ENCODE results near the gene RASGEF1C.
"Not testable (repeated sequence)": the region's sequence is repeated elsewhere in the genome, so short reads cannot be mapped to it uniquely, and the experiment has no call there.

RASGEF1C gene

DNA sequence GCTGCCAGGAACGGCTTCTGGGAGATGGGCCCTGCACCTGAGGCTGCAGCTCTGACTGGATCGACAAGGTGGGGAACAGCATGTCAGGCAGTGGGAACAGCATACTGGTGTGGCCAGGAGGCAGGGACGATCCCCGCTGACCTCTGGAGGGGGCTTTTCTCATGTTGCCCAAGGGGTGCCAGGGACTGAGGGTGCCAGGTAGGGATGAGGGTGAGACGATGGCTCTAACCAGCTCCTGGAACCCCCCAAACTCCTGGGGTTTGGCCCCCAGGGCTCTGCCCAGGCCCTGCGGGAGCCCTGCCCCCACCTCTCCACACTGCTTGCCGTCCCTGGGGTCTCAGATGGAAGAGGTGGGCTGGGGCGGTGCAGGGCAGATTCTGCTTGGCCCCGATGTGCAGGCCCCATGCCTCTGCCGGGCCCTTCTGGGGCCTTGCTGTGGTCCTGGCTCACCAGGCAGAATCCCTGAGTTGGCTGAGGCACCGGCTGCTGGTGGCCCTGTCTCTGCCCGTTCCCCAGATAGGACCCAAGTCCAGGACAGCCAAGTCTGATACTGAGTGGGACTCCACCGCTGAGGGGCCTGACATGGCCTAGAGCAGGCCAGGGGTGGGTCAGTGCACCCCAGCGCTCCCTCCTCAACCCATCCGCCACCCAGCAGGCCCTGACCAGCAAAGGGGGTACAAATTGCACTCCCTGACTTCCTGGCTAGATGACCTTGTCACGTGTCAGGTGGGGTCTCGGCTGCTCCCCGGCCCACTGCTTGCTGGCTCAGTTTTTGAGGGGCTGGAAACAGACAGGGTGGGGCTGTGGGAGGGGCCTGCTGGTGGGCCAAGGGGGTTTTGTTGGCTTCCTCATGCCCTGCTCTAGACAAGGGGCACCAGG lies 109.0 kb downstream of the RASGEF1C start:
- no peak for DNase-seq (ENCODE audit: low spot score)

- DNase-seq (ENCODE audit: low spot score): no peak
These were observed 109.8 kb downstream of the RASGEF1C start for GRCh38 chr5:180098991-180099732.

DNA sequence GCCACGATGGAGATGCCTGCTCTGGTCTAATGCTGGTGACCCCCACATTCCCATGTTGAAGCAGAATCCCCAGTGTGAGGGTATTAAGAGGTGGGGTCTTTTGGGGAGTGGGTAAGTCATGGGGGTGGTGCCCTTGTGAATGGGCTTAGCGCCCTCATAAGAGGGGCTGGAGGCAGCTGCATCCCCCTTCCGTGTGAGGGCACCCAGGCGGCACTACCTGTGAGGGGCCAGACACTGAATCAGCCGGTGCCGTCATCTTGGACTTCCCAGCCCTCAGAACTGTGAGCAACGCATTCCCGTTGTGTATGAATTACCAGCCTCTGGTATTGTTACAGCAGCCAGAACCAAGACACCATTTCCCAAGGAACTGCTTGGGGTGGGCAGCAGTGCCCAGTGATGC lies 110.5 kb downstream of the RASGEF1C start:
- no peak for DNase-seq (ENCODE audit: low spot score)

DNA sequence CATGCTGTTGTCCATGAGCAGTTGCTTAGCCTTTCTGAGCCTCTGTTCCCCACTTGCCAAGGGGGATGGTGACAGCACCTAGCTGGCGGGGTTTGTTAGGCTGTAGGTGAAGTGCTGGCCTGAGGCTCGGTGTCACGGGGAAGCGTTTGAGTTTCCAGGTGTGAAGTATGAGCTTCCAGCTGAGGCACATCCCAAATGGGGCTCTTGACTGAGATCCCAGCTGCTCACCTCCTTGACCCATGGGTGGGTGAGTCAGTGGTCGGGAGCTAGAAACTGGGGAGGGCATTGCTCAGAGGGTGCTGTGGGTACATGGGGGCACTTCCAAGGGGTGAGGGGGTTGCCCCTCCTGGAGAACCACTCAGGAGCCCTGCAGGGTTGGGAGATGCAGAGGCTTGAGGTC lies 111.1 kb downstream of the RASGEF1C start:
- no peak for DNase-seq (ENCODE audit: low spot score)

DNA sequence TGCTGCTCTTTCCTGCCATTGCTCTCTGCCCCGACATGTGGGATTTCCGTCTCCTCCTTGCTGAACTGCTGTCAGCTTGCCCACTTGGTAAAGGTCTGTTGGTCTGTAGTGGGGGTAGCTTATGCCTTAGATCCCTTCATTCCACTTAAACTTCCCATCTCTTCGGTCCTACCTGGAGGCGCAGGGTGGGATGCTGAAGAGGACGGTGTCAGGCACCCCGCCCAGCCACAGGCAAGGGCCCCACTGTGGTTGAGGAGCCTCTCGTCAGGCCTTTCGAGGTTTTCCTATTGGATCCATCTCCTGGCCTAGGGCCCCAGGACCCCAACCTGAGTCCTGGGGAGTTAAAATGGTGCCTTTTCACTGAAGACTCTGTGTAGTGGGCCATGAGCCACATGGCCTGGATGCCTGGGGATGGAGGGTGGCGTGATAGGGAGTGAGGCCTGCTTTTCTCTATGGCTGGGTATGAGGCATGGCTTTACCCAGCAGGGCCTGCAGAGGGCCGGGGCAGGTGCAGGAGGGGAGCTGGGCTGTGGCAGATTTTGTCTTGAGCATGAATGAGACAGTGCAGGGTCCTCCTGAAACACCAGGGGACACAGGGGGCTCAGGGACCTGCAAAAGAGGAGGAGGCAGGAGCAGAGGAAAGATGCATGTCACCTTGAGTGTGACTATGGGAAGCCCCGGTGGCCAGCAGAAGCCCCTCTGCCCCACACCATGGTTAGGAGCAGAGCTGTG lies 111.7 kb downstream of the RASGEF1C start:
- DNase-seq (ENCODE audit: low spot score): no peak

DNA sequence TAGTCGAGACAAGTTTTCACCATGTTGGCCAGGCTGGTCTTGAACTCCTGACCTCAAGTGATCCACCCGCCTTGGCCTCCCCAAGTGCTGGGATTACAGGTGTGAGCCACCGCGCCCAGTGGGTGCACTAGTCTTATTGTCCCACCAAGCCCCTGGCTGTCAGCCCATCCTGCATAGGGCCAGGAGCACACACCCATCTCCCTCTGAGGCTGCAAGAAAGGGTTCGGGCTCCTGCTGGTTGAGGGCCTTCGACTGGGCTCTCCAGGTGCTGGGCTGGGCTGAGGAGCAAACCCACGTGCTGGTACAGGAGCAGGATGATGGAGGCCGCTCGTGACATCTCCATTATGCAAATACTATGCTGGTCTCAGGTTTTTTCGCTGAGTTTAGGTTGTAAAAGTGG lies 112.4 kb downstream of the RASGEF1C start:
- DNase-seq (ENCODE audit: low spot score): no peak

GRCh38 chr5:180095545-180095944 lies 113.5 kb downstream of the RASGEF1C start:
- DNase-seq (ENCODE audit: low spot score): no peak

GRCh38 chr5:180093651-180094382 lies 115.2 kb downstream of the RASGEF1C start:
- no peak for DNase-seq (ENCODE audit: low spot score)

DNA sequence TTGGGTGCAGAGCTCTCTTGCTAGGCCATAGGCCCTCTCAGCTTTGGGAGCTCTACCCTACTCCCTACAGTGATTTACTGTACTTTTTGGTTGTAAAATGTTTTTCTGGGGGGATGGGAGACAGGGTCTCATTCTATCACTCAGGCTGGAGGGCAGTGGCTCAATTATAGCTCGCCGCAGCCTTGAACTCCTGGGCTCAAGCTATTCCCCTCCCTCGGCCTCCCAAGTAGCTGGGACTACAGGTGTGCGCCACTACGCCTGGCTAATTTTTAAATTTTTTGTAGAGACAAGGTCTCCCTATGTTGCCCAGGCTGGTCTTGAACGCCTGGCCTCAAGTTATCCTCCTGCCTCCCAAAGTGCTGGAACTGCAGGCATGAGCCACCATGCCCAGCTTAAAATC lies 115.8 kb downstream of the RASGEF1C start:
- no peak for DNase-seq (ENCODE audit: low spot score)

DNA sequence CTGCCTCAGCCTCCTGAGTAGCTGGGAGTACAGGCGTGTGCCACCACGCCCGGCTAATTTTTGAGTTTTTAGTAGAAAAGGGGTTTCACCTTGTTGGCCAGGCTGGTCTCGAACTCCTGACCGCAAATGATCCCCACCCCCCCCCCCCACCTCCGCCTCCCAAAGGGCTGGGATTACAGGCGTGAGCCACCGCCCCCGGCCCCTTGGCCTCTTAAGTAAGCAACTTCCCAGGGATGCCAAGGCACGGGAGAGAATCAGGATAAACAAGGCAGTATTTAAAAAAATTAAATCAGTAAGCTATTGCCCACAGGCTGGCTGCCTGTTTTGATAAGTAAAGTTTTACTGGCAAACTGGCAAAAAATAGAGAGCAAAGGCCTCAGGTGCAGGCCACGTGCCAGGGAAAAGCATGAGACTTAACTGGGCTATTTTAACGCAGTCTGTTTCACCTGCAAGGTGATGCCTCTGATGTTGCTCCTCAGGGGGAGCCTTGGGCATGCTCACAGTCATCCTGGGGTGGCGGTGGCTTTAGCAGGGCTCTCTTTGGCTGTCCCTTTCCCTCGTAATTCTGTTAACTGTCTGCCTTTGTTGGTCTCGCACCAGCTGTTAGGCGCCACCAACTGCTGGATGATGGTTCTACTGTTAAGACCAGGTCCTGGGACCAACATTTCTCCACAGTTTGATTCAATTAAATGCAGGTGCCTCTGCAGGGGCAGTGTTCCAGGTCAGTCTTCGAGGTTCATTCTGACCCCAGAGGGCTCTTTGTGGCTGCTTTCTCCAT lies 118.1 kb downstream of the RASGEF1C start:
- DNase-seq (ENCODE audit: low spot score): peak; percentile 35

- peak; percentile 81 for DNase-seq (ENCODE audit: low spot score)
These were observed 118.8 kb downstream of the RASGEF1C start for GRCh38 chr5:180090098-180090768.

DNA sequence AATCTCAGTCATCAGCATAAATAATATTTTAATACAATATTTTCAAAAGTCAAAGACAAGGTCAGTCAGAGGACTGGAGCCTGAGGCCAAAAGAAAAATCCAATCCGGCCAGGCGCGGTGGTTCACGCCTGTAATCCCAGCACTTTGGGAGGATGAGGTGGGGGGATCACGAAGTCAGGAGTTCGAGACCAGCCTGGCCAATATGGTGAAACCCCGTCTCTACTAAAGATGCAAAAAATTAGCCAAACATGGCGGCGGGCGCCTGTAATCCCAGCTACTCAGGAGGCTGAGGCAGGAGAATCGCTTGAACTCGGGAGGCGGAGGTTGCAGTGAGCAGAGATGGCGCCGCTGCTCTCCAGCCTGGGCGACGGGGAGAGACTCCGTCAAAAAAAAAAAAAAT lies 119.4 kb downstream of the RASGEF1C start:
- not testable (repeated sequence) for DNase-seq (ENCODE audit: low spot score)

- DNase-seq (ENCODE audit: low spot score): no peak
These were observed 120.5 kb downstream of the RASGEF1C start for GRCh38 chr5:180088561-180088960.

DNA sequence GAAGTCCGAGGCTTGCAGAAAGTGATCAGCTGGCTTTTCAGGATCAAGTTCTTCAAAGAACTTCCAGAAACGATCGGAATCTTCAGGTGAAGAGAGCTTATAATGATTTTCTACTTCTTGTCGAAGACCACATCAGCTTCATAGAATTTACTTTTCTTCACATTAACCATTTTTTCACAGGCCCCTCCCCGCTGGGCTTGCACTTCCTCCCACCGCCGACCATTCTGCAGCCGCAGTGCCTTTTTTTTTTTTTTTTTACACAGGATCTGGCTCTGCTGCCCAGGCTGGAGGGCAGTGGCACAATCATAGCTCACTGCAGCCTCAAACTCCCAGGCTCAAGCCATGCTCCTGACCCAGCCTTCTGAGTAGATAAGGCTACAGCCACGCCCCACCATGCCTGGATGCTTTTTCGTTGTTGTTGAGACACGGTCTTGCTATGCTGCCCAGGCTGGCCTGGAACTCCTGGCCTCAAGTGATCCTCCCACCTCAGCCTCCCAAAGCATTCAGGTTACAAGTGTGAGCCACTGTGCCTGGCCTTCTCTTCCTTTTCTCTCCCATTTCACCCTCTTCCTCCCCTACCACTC lies 122.1 kb downstream of the RASGEF1C start:
- DNase-seq (ENCODE audit: low spot score): no peak

- no peak for DNase-seq (ENCODE audit: low spot score)
These were observed 123.2 kb downstream of the RASGEF1C start for GRCh38 chr5:180085837-180086236.

DNA sequence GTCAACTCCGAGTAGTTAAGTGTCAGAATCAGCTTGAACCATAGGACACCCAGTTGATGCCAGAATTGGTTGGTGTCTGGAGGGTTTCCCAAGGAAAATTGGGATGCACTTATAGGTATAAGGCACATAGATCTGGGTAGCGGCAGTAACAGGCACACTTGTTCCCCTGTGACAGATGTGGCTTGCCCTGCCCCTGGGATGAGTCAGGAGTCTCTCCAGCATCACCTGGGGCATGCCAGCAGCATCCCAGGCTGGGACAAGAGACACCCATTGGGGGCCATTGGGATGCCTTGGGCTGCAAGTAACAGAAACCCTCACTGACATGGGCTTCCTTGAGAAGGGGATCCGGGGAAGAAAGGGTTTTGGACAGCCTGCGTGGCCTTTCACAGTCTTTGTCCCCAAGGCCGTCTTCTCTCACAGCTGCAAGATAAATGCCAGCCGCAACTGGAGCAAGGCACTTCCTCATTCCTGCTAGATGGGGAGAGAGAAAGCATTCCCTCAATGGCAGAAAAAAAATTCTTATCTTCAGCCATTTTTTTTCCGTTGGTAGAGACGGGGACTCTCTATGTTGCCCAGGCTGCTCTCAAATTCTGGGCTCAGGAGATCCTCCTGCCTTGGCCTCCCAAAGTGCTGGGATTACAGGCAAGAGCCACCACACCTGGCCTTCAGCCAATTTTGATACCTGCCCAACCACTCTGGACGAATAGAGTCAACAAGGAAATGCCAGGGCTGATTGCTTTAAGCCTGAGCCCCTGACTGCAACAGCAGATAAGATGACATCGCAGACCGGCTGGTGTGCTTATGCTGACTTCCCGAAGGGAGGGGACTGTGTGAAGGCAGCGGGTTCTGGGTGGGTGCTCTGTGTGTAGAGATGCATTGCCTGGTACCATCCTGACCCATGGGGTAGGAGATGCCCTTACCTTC lies 124.1 kb downstream of the RASGEF1C start:
- DNase-seq (ENCODE audit: low spot score): no peak

- no peak for DNase-seq (ENCODE audit: low spot score)
These were observed 125.4 kb downstream of the RASGEF1C start for GRCh38 chr5:180083529-180084060.

DNA sequence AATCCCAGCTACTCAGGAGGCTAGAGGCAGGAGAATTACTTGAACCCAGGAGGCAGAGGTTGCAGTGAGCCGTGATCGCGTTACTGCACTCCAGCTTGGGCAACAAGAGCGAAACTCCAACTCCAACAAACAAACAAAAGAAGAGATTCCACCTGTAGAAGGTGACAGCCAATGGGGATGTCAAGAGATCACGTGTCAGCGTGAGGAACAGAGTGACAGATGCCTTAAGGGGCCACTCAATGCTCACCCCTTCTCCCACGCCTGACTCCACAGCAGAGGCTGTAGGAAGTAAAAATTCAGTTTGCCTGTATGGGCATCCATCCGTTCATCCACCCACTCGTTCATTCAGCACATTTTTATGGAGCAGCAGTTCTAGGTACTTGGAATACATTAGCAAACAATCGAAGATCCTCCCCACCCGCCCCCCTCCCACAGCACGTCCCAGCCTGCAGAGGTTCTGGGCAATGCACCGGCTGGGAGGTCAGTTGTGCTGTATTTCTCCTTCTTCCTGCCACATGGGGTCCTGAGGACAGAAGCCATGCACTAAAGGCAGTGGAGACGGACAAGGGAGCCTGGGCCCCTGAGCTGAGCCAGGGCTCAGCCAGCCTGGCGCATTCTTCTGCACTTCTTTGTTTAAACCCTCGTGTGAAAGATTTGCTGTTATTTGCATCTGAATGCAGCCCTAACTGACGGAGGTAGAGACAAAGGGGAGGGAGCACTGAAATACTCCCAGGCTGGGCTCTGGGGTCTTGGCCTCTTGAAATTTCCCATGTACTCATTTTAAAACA lies 126.2 kb downstream of the RASGEF1C start:
- peak; percentile 74 for DNase-seq (ENCODE audit: low spot score)

Measured in iPS-NIHi11 (cell line).